HG02798 (cell line): ENCODE measurements around the gene CACNA2D4.

Experiments used
- ATAC-seq: cut with Tn5 transposase; IDR thresholded peaks from one replicate; pipeline ENCODE4 v1.9.1; 2021; ENCODE audit warnings: mild to moderate bottlenecking; ENCODE audit not compliant: unreplicated experiment, poor library complexity

Gene CACNA2D4

GRCh38 chr12:1807087-1807860, 111.2 kb downstream of the CACNA2D4 start:
- no peak for ATAC-seq

GRCh38 chr12:1806301-1807086, 112.0 kb downstream of the CACNA2D4 start:
- no peak for ATAC-seq

GRCh38 chr12:1805441-1806081, 112.9 kb downstream of the CACNA2D4 start:
- no peak for ATAC-seq

GRCh38 chr12:1804545-1805332, 113.7 kb downstream of the CACNA2D4 start:
- peak; percentile 92 for ATAC-seq

GRCh38 chr12:1803736-1804135, 114.7 kb downstream of the CACNA2D4 start:
- ATAC-seq = no peak

GRCh38 chr12:1801303-1801975, 117.0 kb downstream of the CACNA2D4 start:
- no peak for ATAC-seq

GRCh38 chr12:1800401-1801302, 117.8 kb downstream of the CACNA2D4 start:
- no peak for ATAC-seq

GRCh38 chr12:1799882-1800400, 118.5 kb downstream of the CACNA2D4 start:
- no peak for ATAC-seq

- ATAC-seq = no peak
Observed at GRCh38 chr12:1799051-1799881, 119.2 kb downstream of the CACNA2D4 start.

GRCh38 chr12:1798641-1799020, 119.8 kb downstream of the CACNA2D4 start:
- no peak for ATAC-seq

GRCh38 chr12:1797991-1798640, 120.3 kb downstream of the CACNA2D4 start:
- ATAC-seq = no peak

- no peak for ATAC-seq
Observed at GRCh38 chr12:1797011-1797901, 121.2 kb downstream of the CACNA2D4 start.

- peak; percentile 16 for ATAC-seq
Observed at GRCh38 chr12:1796515-1797010, 121.9 kb downstream of the CACNA2D4 start.

- ATAC-seq = peak; percentile 94
Observed at GRCh38 chr12:1795785-1796514, 122.5 kb downstream of the CACNA2D4 start.

GRCh38 chr12:1795221-1795784, 123.1 kb downstream of the CACNA2D4 start:
- ATAC-seq = no peak
